HEK293T (cell line): ENCODE data around the gene FERMT2.

ENCODE experiments used
- CTCF ChIA-PET: fragments of 350-600 bp; formaldehyde crosslinking; extraction: SDS; loops from one replicate; lab custom pipeline; 2021; ENCODE audit warnings: antibody characterized with exemption, inconsistent platforms; lab: Yijun Ruan, JAX
- POLR2A ChIA-PET: fragments of 350-600 bp; formaldehyde crosslinking; extraction: SDS; loops from one replicate; lab custom pipeline; 2020; ENCODE audit warnings: antibody characterized with exemption, inconsistent platforms; lab: Yijun Ruan, JAX
- DNase-seq: peaks from one replicate; pipeline ENCODE4 v3.0.0; 2012; ENCODE audit warnings: mixed read lengths; ENCODE audit errors: extremely low spot score
- ARNT ChIP-seq: fragments of 450-650 bp; IDR thresholded peaks from 2 replicates; pipeline ENCODE4 v1.6.1; 2017; ENCODE audit warnings: mild to moderate bottlenecking
- BHLHE40 ChIP-seq: fragments of 450-650 bp; IDR thresholded peaks from 2 replicates; pipeline ENCODE4 v1.6.1; 2016; ENCODE audit warnings: mild to moderate bottlenecking, moderate library complexity, borderline replicate concordance
- CTBP1 ChIP-seq: fragments of 450-650 bp; IDR thresholded peaks from 2 replicates; pipeline ENCODE4 v1.6.1; 2016; ENCODE audit warnings: borderline replicate concordance
- ELF4 ChIP-seq: fragments of 450-650 bp; IDR thresholded peaks from 2 replicates; pipeline ENCODE4 v1.6.1; 2017; ENCODE audit warnings: antibody characterized with exemption
- FOXA1 ChIP-seq: fragments of 450-650 bp; IDR thresholded peaks from 2 replicates; pipeline ENCODE4 v1.6.1; 2016; ENCODE audit warnings: mild to moderate bottlenecking
- FOXK2 ChIP-seq: fragments of 450-650 bp; IDR thresholded peaks from 2 replicates; pipeline ENCODE4 v1.6.1; 2016; ENCODE audit warnings: mild to moderate bottlenecking
- FOXM1 ChIP-seq: fragments of 450-650 bp; IDR thresholded peaks from 2 replicates; pipeline ENCODE4 v1.6.1; 2017; ENCODE audit warnings: mild to moderate bottlenecking, borderline replicate concordance
- HDGF ChIP-seq: fragments of 450-650 bp; IDR thresholded peaks from 2 replicates; pipeline ENCODE4 v1.6.1; 2017; ENCODE audit warnings: antibody characterized with exemption, borderline replicate concordance
- L3MBTL2 ChIP-seq: fragments of 450-650 bp; conservative IDR thresholded peaks from 2 replicates; pipeline ENCODE4 v1.6.1; 2016; ENCODE audit warnings: mild to moderate bottlenecking
- LEF1 ChIP-seq: fragments of 450-650 bp; IDR thresholded peaks from 2 replicates; pipeline ENCODE4 v1.6.1; 2017; ENCODE audit warnings: mild to moderate bottlenecking, borderline replicate concordance
- NFRKB ChIP-seq: fragments of 450-650 bp; IDR thresholded peaks from 2 replicates; pipeline ENCODE4 v1.6.1; 2016; ENCODE audit warnings: mild to moderate bottlenecking, moderate library complexity
- PKNOX1 ChIP-seq: fragments of 450-650 bp; IDR thresholded peaks from 2 replicates; pipeline ENCODE4 v1.6.1; 2016
- SP1 ChIP-seq: fragments of 450-650 bp; IDR thresholded peaks from 2 replicates; pipeline ENCODE4 v1.6.1; 2017
- SUZ12 ChIP-seq: fragments of 450-650 bp; IDR thresholded peaks from 2 replicates; pipeline ENCODE4 v1.6.1; 2016; ENCODE audit warnings: mild to moderate bottlenecking
- TARDBP ChIP-seq: fragments of 450-650 bp; IDR thresholded peaks from 2 replicates; pipeline ENCODE4 v1.6.1; 2016
- ZNF384 ChIP-seq: fragments of 450-650 bp; IDR thresholded peaks from 2 replicates; pipeline ENCODE4 v1.6.1; 2016

The FERMT2 gene

GRCh38 chr14:52907949-52908348 is 42.9 kb downstream of the FERMT2 start:
- DNase-seq = no peak
- POLR2A ChIA-PET = no interaction called here
- no peak for TF ChIP-seq FOXK2
- TF ChIP-seq FOXM1 = no peak
- no peak for TF ChIP-seq TARDBP
- no peak for TF ChIP-seq HDGF
- TF ChIP-seq L3MBTL2 = no peak
- no peak for TF ChIP-seq FOXA1
- TF ChIP-seq ARNT = no peak
- no peak for TF ChIP-seq NFRKB
- TF ChIP-seq LEF1 = no peak
- TF ChIP-seq ZNF384 = no peak
- CTCF ChIA-PET = interaction anchor here (1.6 kb wide), 1 partner anchor 15 kb away, joined by 4 read pairs; no protein-coding TSS in a partner anchor

GRCh38 chr14:52906141-52906601 is 44.7 kb downstream of the FERMT2 start:
- DNase-seq = no peak
- TF ChIP-seq BHLHE40 (no peak), L3MBTL2 (no peak), HDGF (no peak), ZNF384 (no peak), LEF1 (no peak), FOXK2 (no peak), SUZ12 (no peak), NFRKB (no peak), TARDBP (no peak), FOXM1 (no peak), FOXA1 (no peak), PKNOX1 (no peak), ARNT (no peak), SP1 (no peak), ELF4 (no peak), CTBP1 (no peak)
- CTCF ChIA-PET = interaction anchor here (0.6 kb wide), 1 partner anchor 1094 kb away, joined by 3 read pairs; no protein-coding TSS in a partner anchor
- POLR2A ChIA-PET = no interaction called here

- CTCF ChIA-PET = no interaction called here
- no peak for DNase-seq
- POLR2A ChIA-PET = no interaction called here
- TF ChIP-seq CTBP1 (no peak), LEF1 (no peak), FOXA1 (no peak), PKNOX1 (no peak), ZNF384 (no peak), FOXM1 (no peak), FOXK2 (no peak), TARDBP (no peak), SP1 (no peak), NFRKB (no peak)
Observed at GRCh38 chr14:52902971-52903619, 47.8 kb downstream of the FERMT2 start.

GRCh38 chr14:52901357-52901980 is 49.4 kb downstream of the FERMT2 start:
- ChIA-PET POLR2A (no interaction called here), CTCF (no interaction called here)
- no peak for DNase-seq
- no peak for TF ChIP-seq SUZ12
- TF ChIP-seq ZNF384 = no peak
- no peak for TF ChIP-seq SP1

GRCh38 chr14:52900731-52901130 is 50.1 kb downstream of the FERMT2 start:
- CTCF ChIA-PET = no interaction called here
- DNase-seq = no peak
- POLR2A ChIA-PET = no interaction called here
- TF ChIP-seq LEF1 = no peak
- no peak for TF ChIP-seq SP1
- TF ChIP-seq FOXK2 = no peak
- no peak for TF ChIP-seq CTBP1
- no peak for TF ChIP-seq PKNOX1
- TF ChIP-seq BHLHE40 = no peak
- TF ChIP-seq HDGF = no peak
- no peak for TF ChIP-seq NFRKB
- TF ChIP-seq FOXA1 = no peak
- no peak for TF ChIP-seq TARDBP
- no peak for TF ChIP-seq ARNT
- TF ChIP-seq L3MBTL2 = no peak
- no peak for TF ChIP-seq ZNF384
- TF ChIP-seq FOXM1 = no peak
- no peak for TF ChIP-seq ELF4
- no peak for TF ChIP-seq SUZ12

GRCh38 chr14:52898496-52898895 is 52.4 kb downstream of the FERMT2 start:
- no peak for DNase-seq
- ChIA-PET CTCF (no interaction called here), POLR2A (no interaction called here)
- no peak for TF ChIP-seq PKNOX1
- no peak for TF ChIP-seq ARNT
- no peak for TF ChIP-seq ZNF384
- TF ChIP-seq FOXM1 = no peak
- TF ChIP-seq CTBP1 = no peak
- no peak for TF ChIP-seq HDGF
- no peak for TF ChIP-seq TARDBP
